MG63 (cell line): ENCODE results near the gene CHPF. TPM values are rescaled to one million over a fixed set of nuclear protein-coding genes. Genes with fewer than 3 reads are reported as not detected.

Experiments used
- DNase-seq: peaks from one replicate; pipeline ENCODE4 v3.0.0-alpha.2; 2020
- H3K27me3 ChIP-seq: fragments of 250-450 bp; sonication (Bioruptor Pico); 2 replicates; pipeline ENCODE4 v1.5.1; 2020; ENCODE audit warnings: mild to moderate bottlenecking, moderate library complexity
- H3K36me3 ChIP-seq: fragments of 250-450 bp; sonication (Bioruptor Pico); 2 replicates; pipeline ENCODE4 v1.5.1; 2020; ENCODE audit warnings: mild to moderate bottlenecking, moderate library complexity
- H3K4me3 ChIP-seq: fragments of 250-450 bp; sonication (Bioruptor Pico); 2 replicates; pipeline ENCODE4 v1.5.1; 2020; ENCODE audit warnings: mild to moderate bottlenecking, moderate library complexity
- H3K9me3 ChIP-seq: fragments of 250-450 bp; sonication (Bioruptor Pico); 2 replicates; pipeline ENCODE4 v1.5.1; 2020; ENCODE audit warnings: mild to moderate bottlenecking, moderate library complexity
- total RNA-seq: library from RNA; depleted of rRNA; stranded (reverse); fragments of >200 nt; shearing (Covaris generic); gene quantifications from 2 replicates; pipeline ENCODE4 v1.2.3, GENCODE V29; 2014; ENCODE audit warnings: low replicate concordance

The CHPF gene
- total RNA-seq, 1 experiment from 2014 or later: 40.4 TPM

- peak; percentile 22 for DNase-seq
- Histone ChIP-seq H3K27me3 (no peaks in the 10 kb centered on the region), H3K9me3 (no peaks in the 10 kb centered on the region), H3K36me3 (peaks cover 14% of the 10 kb centered on the region), H3K4me3 (peak overlapping the region; percentile 69)
Observed at GRCh38 chr2:219570924-219571310, 27.3 kb upstream of the CHPF start.

- H3K4me3 ChIP-seq: peak overlapping the region; percentile 69
- peaks cover 14% of the 10 kb centered on the region for H3K36me3 ChIP-seq
- peak; percentile 53 for DNase-seq
- no peaks in the 10 kb centered on the region for H3K9me3 ChIP-seq
- H3K27me3 ChIP-seq: no peaks in the 10 kb centered on the region
Observed at GRCh38 chr2:219570194-219570923, 26.8 kb upstream of the CHPF start.

- Histone ChIP-seq H3K27me3 (no peaks in the 10 kb centered on the region), H3K9me3 (no peaks in the 10 kb centered on the region), H3K36me3 (peaks cover 14% of the 10 kb centered on the region), H3K4me3 (peak overlapping the region; percentile 69)
- DNase-seq: no peak
Observed at GRCh38 chr2:219569635-219570034, 26.0 kb upstream of the CHPF start.

- H3K9me3 ChIP-seq: no peaks in the 10 kb centered on the region
Observed at GRCh38 chr2:219569041-219569440, 25.4 kb upstream of the CHPF start.

GRCh38 chr2:219567791-219568361, 24.3 kb upstream of the CHPF start:
- Histone ChIP-seq H3K4me3 (no peak overlapping the region), H3K36me3 (peaks cover 14% of the 10 kb centered on the region), H3K9me3 (no peaks in the 10 kb centered on the region), H3K27me3 (no peaks in the 10 kb centered on the region)
- DNase-seq: no peak

More at GRCh38 chr2:219569041-219569440, 25.4 kb upstream of the CHPF start:
- Histone ChIP-seq H3K27me3 (no peaks in the 10 kb centered on the region), H3K36me3 (peaks cover 14% of the 10 kb centered on the region), H3K4me3 (no peak overlapping the region)
- no peak for DNase-seq

GRCh38 chr2:219567131-219567530, 23.5 kb upstream of the CHPF start:
- no peak for DNase-seq
- H3K9me3 ChIP-seq: no peaks in the 10 kb centered on the region
- no peaks in the 10 kb centered on the region for H3K27me3 ChIP-seq
- peaks cover 14% of the 10 kb centered on the region for H3K36me3 ChIP-seq
- no peak overlapping the region for H3K4me3 ChIP-seq

DNA sequence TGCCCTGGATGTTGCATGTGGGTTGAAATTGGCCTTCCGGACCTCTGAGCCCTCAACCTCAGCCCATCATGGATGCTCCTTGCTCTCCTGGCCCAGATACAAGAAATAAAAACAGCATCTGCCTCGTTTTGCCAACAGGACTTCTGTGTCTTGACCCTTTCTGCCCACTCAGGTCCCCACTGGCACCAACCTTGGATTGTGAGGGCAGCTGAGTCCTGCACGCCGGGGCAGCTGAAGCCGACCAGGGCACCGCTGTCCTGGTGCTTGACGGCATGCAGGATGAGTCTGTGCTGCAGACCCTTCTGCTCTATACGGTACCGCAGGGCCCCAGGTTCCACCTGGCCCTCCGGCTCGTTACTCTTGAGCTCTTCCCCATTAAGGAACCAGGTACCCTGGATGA, 23.0 kb upstream of the CHPF start:
- DNase-seq: no peak
- Histone ChIP-seq H3K27me3 (no peaks in the 10 kb centered on the region), H3K4me3 (no peak overlapping the region), H3K36me3 (peaks cover 14% of the 10 kb centered on the region), H3K9me3 (no peaks in the 10 kb centered on the region)

GRCh38 chr2:219565130-219566080, 21.8 kb upstream of the CHPF start:
- no peaks in the 10 kb centered on the region for H3K9me3 ChIP-seq
- no peak overlapping the region for H3K4me3 ChIP-seq
- DNase-seq: no peak
- H3K36me3 ChIP-seq: peaks cover 14% of the 10 kb centered on the region
- H3K27me3 ChIP-seq: no peaks in the 10 kb centered on the region

GRCh38 chr2:219563271-219563928, 19.8 kb upstream of the CHPF start:
- Histone ChIP-seq H3K4me3 (no peak overlapping the region), H3K36me3 (peaks cover 2% of the 10 kb centered on the region), H3K27me3 (no peaks in the 10 kb centered on the region), H3K9me3 (no peaks in the 10 kb centered on the region)
- DNase-seq: no peak

GRCh38 chr2:219562049-219563020, 18.7 kb upstream of the CHPF start:
- H3K9me3 ChIP-seq: no peaks in the 10 kb centered on the region
- DNase-seq: no peak
- H3K36me3 ChIP-seq: no peaks in the 10 kb centered on the region; the same call in none of the 2 replicates
- no peak overlapping the region for H3K4me3 ChIP-seq
- H3K27me3 ChIP-seq: no peaks in the 10 kb centered on the region

DNA sequence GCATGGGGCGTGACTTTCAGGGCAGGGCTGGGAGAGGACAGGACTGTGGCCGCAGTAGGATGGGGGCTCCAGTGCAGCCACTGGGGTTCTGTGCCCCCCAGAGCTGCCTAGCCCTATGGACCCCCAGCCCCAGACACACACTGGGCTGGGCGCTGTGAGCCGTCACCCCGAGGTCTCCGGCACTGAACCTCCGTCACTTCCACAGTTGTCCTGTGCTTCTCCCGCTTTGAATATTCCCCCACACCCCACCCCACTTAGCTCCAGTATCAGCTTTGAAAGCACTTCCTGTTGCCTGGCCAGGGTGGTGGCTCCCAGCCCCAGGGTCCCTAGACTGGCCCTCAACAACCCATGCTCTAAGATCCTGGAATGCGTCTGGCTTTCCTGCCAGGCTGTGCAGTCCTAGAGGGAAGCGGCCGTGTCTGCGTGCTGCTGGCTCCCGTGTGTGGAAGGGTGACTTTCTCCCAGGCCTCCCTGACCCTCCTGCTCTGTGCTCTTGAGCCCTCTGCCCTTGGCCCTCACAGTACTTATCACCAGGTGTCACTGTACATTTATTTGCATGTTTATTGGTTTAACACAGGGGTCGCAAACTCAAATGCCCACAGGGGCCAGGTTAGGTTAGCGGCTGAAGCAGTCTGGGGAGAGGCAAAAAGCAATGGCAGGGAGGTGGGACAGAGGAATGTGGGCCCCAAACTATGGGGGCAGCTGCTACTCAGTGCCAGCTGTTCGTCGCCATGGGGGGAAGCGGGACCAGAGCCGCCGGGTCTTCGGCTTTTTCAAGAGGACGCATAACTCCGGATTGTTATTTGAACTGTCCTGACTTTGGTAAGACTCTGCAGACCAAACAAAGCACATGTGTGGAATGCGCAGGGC, 17.8 kb upstream of the CHPF start:
- Histone ChIP-seq H3K4me3 (no peak overlapping the region), H3K9me3 (no peaks in the 10 kb centered on the region), H3K27me3 (no peaks in the 10 kb centered on the region), H3K36me3 (no peaks in the 10 kb centered on the region; the same call in 1 of the 2 replicates)
- no peak for DNase-seq

- Histone ChIP-seq H3K4me3 (no peak overlapping the region), H3K36me3 (no peaks in the 10 kb centered on the region), H3K9me3 (no peaks in the 10 kb centered on the region), H3K27me3 (no peaks in the 10 kb centered on the region)
- DNase-seq: no peak
Observed at GRCh38 chr2:219560893-219561178, 17.2 kb upstream of the CHPF start.

- no peaks in the 10 kb centered on the region for H3K27me3 ChIP-seq
- DNase-seq: no peak
- no peak overlapping the region for H3K4me3 ChIP-seq
- no peaks in the 10 kb centered on the region for H3K36me3 ChIP-seq
- no peaks in the 10 kb centered on the region for H3K9me3 ChIP-seq
Observed at GRCh38 chr2:219560037-219560892, 16.7 kb upstream of the CHPF start.

- Histone ChIP-seq H3K4me3 (no peak overlapping the region), H3K9me3 (no peaks in the 10 kb centered on the region), H3K27me3 (no peaks in the 10 kb centered on the region), H3K36me3 (no peaks in the 10 kb centered on the region)
- no peak for DNase-seq
Observed at GRCh38 chr2:219559156-219559915, 15.7 kb upstream of the CHPF start.
